Gastrocnemius medialis (tissue), 4 donors: ENCODE results near the gene HERC4. TPM values are rescaled to one million over a fixed set of nuclear protein-coding genes. Genes with fewer than 3 reads are reported as not detected.

Experiments used
- ATAC-seq, 2 donors: fragments of 150-250 bp; one replicate each; pipeline ENCODE4 v1.9.1; 2016
- DNase-seq, 2 donors: peaks; one replicate each; pipeline ENCODE4 v3.0.0-alpha.2; 2019
- H3K27ac ChIP-seq, 4 donors: fragments of 200-600 bp; sonication (generic); 1 replicate in 1 of 4; 2 replicates in 3 of 4; pipeline ENCODE4 v1.5.1; 2016 to 2018; ENCODE audit warnings: mild to moderate bottlenecking in 2 of 4, moderate library complexity in 1 of 4
- H3K27me3 ChIP-seq, 3 donors: fragments of 200-600 bp; sonication (generic) in 2 of 3; 1 replicate in 1 of 3; 2 replicates in 2 of 3; pipeline versions ENCODE4 v1.5.1 to v1.6.0; 2016 to 2019; ENCODE audit warnings: mild to moderate bottlenecking in 1 of 3, moderate library complexity in 1 of 3
- H3K36me3 ChIP-seq, 2 donors: fragments of 200-600 bp; sonication (generic) in 1 of 2; one replicate each; pipeline ENCODE4 v1.5.1; 2017 to 2018
- H3K4me1 ChIP-seq, 2 donors: fragments of 200-600 bp; sonication (generic) in 1 of 2; one replicate each; pipeline ENCODE4 v1.5.1; 2016 to 2017; ENCODE audit warnings: mild to moderate bottlenecking in 2 of 2
- H3K4me3 ChIP-seq, 4 donors: fragments of 200-600 bp; sonication (generic) in 3 of 4; 1 replicate in 1 of 4; 2 replicates in 3 of 4; pipeline ENCODE4 v1.5.1; 2016 to 2019; ENCODE audit warnings: mild to moderate bottlenecking in 2 of 4
- H3K9me3 ChIP-seq, 3 donors: fragments of 200-600 bp; sonication (generic) in 2 of 3; 1 replicate in 1 of 3; 2 replicates in 2 of 3; pipeline ENCODE4 v1.5.1; 2016 to 2019
- CTCF ChIP-seq, 5 experiments: fragments of 450-650 bp in 3 of 5; fragments of 200-600 bp in 2 of 5; sonication (generic) in 2 of 5; IDR thresholded peaks in 4 of 5; conservative IDR thresholded peaks in 1 of 5; 1 replicate in 4 of 5; 2 replicates in 1 of 5; pipeline ENCODE4 v1.5.1; 2016 to 2019; ENCODE audit warnings: antibody characterized with exemption in 5 of 5, mild to moderate bottlenecking in 3 of 5, moderate library complexity in 3 of 5
- POLR2A ChIP-seq, 2 donors: fragments of 450-650 bp; IDR thresholded peaks; one replicate each; pipeline ENCODE4 v1.6.1; 2017; ENCODE audit warnings: antibody characterized with exemption in 2 of 2, mild to moderate bottlenecking in 2 of 2, moderate library complexity in 2 of 2
- in situ Hi-C, 4 donors: fragments of 200-750 bp; cut with MboI; loops; one replicate each; pipeline versions ENCODE4 v1.15.0 to v1.8.0; 2017; ENCODE audit warnings: low sequenced_read_pairs in 4 of 4
- intact Hi-C: fragments of 100-400 bp; cut with DNase I; formaldehyde crosslinking; loops from one replicate; pipeline ENCODE4 v1.15.1; 2023; ENCODE audit warnings: low total_unique reads
- total RNA-seq, 4 donors: library from RNA; depleted of rRNA; stranded (reverse); fragments of >200 nt; gene quantifications; one replicate each; pipeline versions ENCODE4 v1.1.0 to v1.2.3, GENCODE V29; 2016

The HERC4 gene
- total RNA-seq, 4 donors from 2014 or later: 12.8 to 25.2 (median 13.1) TPM

GRCh38 chr10:68049289-68050078, 25.6 kb downstream of the HERC4 start:
- in situ Hi-C loops (loop anchor here in 2 of 4 donors (25.0 kb wide), 2 partner anchors 162 to 288 kb away; partner anchors contain the start of genes HNRNPH3 (in 1 of the 2), PBLD (in 1 of the 2) and SIRT1 (in 1 of the 2)), intact Hi-C loops (no loop called here)

GRCh38 chr10:68047554-68048327, 27.3 kb downstream of the HERC4 start:
- intact Hi-C loops: no loop called here
- ATAC-seq (no peak), DNase-seq (no peak)
- Histone ChIP-seq H3K27ac (no peak overlapping the region), H3K36me3 (peaks cover 0 to 12% of the 10 kb centered on the region in 2 donors), H3K9me3 (no peaks in the 10 kb centered on the region), H3K4me1 (peaks cover 6 to 10% of the 10 kb centered on the region in 2 donors), H3K4me3 (no peak overlapping the region), H3K27me3 (no peaks in the 10 kb centered on the region)
- in situ Hi-C loops: no loop called here
- TF ChIP-seq POLR2A (IDR thresholded peaks at IDR 0.05) (no peak), CTCF (IDR thresholded peaks at IDR 0.05 in 4 of 5, conservative IDR thresholded peaks at IDR 0.05 in 1 of 5) (no peak)

More at GRCh38 chr10:68049289-68050078, 25.6 kb downstream of the HERC4 start:
- Histone ChIP-seq H3K27me3 (no peaks in the 10 kb centered on the region), H3K4me3 (no peak overlapping the region), H3K36me3 (no peaks in the 10 kb centered on the region), H3K9me3 (no peaks in the 10 kb centered on the region), H3K4me1 (peaks cover 16 to 26% of the 10 kb centered on the region in 2 donors), H3K27ac (no peak overlapping the region)
- DNase-seq: no peak
- TF ChIP-seq POLR2A (IDR thresholded peaks at IDR 0.05): no peak
- TF ChIP-seq CTCF (IDR thresholded peaks at IDR 0.05 in 4 of 5, conservative IDR thresholded peaks at IDR 0.05 in 1 of 5): no peak
- ATAC-seq: no peak

GRCh38 chr10:68047122-68047521, 28.0 kb downstream of the HERC4 start:
- no peak overlapping the region for H3K4me3 ChIP-seq
- H3K27ac ChIP-seq: no peak overlapping the region
- in situ Hi-C loops: no loop called here
- TF ChIP-seq POLR2A (IDR thresholded peaks at IDR 0.05) (no peak), CTCF (IDR thresholded peaks at IDR 0.05 in 4 of 5, conservative IDR thresholded peaks at IDR 0.05 in 1 of 5) (no peak)
- H3K27me3 ChIP-seq: no peaks in the 10 kb centered on the region
- DNase-seq (no peak), ATAC-seq (no peak)
- H3K9me3 ChIP-seq: no peaks in the 10 kb centered on the region
- intact Hi-C loops: no loop called here
- peaks cover 1 to 4% of the 10 kb centered on the region in 2 donors for H3K4me1 ChIP-seq
- peaks cover 0 to 12% of the 10 kb centered on the region in 2 donors for H3K36me3 ChIP-seq

- Histone ChIP-seq H3K27ac (no peak overlapping the region), H3K9me3 (no peaks in the 10 kb centered on the region), H3K36me3 (peaks cover 0 to 12% of the 10 kb centered on the region in 2 donors), H3K27me3 (no peaks in the 10 kb centered on the region), H3K4me1 (no peaks in the 10 kb centered on the region), H3K4me3 (no peak overlapping the region)
- TF ChIP-seq POLR2A (IDR thresholded peaks at IDR 0.05) (no peak), CTCF (IDR thresholded peaks at IDR 0.05 in 4 of 5, conservative IDR thresholded peaks at IDR 0.05 in 1 of 5) (no peak)
- no peak for DNase-seq
- no peak for ATAC-seq
- in situ Hi-C loops (no loop called here), intact Hi-C loops (no loop called here)
Observed at GRCh38 chr10:68046642-68047041, 28.4 kb downstream of the HERC4 start.
